HG03064 (cell line): ENCODE measurements around the gene TNK2.
A peak's percentile ranks its signal among the peaks of the same experiment; 100 is the strongest.

Experiments used
- ATAC-seq: cut with Tn5 transposase; IDR thresholded peaks from one replicate; pipeline ENCODE4 v1.9.1; 2021; ENCODE audit warnings: low read depth; ENCODE audit not compliant: unreplicated experiment

TNK2 gene

DNA sequence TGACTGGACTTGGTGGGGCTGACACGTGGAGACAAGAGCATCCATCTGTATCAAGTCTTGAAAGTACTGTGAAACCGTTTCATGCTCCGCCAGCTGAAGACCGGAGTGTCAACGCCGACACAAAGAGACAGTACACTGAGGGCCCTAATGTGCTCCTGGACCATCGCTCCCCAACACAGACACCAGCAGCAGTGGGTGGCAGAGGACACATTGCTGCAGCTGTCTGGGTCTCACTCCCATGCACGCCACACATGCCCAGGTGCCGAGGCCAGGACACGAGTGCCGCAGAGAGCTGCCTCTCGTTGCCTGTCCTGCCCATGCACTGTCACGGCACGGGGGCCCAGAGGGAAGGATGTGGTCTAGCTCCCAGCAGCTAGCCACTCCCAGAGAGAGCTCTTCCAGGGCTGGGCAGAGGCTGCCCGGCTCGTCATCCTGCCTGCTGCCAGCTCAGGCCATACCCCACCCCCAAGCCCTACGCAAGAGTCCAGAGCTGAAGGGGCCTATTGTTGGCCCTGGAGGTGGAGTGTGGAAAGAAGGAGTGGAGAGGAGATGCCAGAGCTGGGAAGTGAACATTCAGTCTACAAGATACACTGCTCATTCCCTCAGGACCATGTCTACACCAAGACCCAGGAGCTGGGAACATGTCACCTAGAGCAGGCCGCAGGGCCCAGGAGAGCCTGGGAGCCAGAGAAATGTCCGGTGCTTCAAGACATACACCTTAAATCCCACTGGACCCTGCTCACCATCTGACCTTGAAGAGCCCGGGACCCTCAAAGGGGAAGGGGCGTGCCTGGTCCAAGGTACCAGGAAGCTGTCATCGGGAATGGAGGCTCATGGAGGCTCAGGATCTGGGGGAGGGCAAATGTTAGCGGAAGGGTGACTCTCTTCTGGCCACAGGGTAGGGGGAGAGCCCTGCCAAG lies 7.7 kb downstream of the TNK2 start:
- peak; percentile 43 for ATAC-seq

DNA sequence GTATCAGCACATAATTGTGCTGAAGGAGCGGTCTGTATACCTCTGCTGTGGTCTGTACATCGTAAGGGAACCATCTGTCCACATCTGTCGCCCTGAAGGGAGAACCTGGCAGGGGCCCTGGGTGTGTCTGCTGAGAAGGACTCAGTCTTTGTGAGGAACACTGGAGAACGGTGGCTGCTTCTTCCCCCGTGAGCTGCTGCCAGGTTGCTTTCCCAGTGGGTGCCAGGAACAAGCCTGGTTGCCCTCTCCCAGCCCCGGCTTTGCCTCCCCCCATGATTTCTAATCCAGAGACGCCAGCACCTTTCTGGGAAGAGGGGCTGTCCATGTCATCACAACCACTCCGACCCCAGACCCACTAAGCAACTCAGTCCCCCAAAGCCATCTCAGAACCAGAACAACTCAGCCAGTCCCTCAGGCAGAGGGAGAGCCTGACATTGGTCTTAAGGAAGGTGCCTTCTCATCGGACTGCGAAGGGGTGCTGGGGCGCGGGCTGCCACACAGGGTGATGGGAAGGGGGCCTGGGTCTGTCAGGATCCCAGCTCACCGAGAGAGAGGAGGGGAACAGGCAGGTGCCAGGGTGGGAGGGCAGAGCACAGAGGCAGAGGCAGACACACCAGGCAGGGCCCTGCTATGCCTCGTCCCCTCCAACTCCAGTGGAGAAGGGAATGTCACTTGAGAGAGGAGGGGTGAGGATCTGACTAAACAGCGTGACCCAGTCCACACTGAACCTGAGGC lies 8.5 kb downstream of the TNK2 start:
- ATAC-seq, result no peak

DNA sequence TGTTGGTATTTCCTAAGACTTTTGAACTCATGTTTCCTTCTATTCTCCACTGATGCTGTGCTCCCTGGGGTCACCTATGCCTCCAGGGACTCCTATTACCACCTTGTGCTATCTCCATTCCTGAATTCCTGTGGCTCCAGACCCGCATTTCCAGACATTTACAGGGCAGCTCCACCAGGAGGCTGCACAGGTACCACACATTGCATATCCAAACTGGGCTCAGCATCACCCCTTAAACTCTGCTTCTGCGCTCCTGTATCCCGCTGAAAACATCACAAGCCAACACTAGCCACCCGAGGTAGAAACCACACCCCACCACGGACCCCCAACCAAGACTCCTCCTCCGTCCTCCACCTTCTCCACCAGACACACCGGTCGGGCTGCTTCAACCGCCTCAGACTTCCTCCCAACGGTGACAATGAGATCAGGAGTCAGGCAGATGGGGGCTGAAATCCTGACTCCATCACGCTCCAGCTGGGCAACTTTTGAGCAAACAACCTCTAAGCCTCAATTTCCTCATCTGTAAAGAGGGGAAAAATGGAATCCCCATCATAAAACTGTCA lies 10.4 kb downstream of the TNK2 start:
- no peak for ATAC-seq

DNA sequence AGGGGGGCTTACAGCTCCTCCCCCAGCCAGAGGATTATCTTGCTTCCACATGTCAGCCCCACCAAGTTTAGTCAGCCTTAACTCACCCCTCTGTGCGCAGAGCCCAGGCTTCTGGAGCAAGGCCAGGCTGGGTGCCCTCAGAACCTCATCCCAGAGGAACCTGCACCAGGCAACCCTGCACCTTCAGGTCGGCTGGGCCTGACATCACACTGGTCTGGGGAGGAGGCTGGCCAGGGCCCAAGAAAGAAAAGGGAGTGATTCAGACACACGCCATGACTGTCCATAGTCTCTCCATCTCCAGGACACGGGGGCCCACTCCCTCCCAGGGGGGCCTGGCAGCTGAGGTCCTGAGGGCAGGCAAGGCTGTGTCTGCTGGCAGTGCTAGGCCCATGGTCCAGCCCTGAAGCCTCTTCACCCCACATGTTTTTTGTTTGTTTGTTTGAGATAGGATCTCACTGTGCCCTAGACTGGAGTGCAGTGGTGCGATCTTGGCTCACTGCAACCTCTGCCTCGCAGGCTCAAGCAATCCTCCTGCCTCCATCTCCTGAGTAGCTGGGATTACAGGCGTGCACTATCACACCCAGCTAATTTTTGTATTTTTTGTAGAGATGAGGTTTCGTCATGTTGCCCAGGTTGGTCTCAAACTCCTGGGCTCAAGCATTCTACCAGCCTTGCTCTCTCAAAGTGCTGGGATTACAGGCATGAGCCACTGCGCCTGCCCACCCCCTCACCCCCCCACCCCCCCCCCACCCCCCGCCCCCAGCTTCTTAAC lies 11.1 kb downstream of the TNK2 start:
- ATAC-seq, result no peak

DNA sequence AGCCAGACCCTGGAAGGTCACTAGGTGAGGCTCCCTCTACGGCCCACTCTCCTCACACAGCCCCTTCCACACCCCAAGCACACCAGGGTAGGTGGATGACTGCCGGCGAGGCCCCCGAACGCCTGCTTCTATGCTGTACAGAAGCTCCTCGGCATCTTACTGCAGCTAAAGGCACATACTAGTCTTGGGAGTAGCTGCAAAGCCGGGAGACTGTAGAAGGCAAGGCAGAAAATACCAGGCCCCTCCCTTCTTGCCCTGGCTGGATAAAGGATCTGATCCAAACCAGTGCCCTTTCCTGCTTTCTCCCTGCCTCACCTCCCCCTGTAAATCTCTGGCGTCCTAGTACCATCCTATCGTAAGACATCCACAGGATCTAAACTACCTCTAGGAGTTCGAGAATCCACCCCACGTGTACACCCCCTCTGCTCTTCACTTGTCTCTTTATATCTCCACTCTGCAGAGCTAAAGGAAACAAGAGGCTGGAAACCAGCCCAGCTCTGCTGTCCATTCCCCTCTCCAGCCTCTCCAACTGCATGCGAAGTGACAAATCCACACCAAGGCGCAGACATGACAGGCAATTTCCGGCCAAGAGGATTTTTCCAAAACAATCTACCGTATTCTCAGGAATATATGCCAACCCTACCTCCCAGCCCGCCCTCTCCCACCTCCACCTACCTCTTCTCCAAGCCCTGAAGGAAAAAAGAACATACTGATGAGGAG lies 11.8 kb downstream of the TNK2 start:
- no peak for ATAC-seq

DNA sequence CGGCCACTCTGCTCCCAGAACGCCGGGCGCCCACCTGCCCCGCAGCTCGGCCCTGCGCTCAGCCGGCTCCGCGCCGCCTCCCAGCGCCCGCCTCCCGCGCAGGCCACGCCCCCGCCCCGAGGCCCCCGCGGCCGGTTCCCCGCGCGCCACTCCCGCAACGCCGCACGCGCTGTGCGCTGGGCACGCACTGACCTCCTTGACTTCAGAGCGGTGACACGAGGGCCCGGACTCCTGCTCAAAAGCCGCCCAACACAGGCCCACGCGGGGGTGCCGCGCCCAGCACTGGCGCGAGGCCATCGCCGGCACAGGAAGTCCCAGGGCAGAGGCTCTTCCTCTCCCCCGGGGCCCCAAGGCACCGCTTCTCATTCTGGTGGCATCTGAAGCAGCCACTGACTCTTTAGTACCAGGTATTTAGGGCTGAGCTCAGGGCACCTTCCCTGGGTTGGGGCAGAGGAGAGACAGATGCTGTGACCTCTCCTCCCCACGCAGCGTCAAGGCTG lies 12.4 kb downstream of the TNK2 start:
- ATAC-seq, result peak; percentile 42

DNA sequence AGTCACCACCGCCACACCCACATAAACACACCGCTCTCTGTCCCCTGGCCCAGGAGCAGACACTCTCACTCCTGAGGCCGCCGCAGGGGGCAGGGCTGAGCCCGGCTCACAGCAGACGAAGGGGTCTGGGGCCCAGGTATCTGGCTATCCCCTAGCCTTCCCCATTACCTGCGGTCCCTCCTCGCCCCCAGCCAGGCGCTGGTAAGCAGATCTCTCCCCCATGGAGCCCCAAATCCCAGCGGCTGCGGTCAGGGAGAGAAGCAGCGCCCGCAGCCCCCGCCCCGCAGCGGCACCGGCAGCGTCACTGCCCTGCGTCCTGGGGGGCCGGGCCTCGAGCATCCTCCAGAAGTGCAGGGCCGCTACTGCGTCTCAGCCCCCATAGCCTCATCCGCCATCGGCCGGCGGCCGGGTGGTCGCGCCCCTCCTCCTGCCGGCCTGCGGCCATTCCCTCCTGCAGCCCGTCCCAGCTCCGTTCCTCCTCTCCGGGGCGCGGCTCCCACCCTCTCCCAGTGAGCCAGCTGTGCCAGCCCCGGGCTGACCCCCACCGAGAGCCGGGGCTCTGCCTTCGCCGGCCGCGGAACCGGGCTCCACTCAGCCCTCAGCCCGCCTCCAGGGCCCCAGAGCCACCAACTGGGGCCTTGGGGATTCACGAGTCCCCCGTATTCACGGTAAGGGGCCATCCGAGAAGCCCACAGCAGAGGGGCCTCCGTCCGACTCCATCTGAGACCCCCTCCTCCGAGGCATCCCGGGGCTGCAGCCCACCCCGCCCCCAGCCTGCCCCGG lies 13.1 kb downstream of the TNK2 start:
- ATAC-seq, result peak; percentile 19

DNA sequence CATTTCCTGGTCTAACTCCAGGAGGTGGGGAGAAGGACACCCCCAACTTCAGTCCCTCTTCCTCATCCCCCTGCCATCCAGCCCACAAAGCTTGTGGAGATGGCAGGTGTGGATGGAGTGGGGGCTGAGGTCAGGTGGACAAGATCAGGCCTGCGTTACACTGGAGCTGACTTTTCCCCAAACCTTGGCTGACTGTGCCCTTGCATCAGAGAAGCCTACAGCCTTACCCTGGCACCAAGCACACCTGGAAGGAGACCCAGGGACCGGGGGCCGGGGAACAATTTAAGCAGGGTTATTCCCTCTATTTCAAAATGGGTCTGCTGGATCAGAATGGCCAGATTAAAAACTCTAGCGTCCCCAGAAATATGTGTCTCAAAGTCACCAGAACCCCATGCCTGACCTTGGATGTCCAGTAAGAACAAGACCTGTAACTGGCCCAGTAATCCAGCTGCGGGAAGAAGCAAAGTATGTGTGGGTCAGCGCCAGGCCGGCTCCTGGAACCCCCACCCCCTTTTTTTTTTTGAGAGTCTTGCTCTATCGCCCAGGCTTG lies 14.4 kb downstream of the TNK2 start:
- ATAC-seq, result no peak

DNA sequence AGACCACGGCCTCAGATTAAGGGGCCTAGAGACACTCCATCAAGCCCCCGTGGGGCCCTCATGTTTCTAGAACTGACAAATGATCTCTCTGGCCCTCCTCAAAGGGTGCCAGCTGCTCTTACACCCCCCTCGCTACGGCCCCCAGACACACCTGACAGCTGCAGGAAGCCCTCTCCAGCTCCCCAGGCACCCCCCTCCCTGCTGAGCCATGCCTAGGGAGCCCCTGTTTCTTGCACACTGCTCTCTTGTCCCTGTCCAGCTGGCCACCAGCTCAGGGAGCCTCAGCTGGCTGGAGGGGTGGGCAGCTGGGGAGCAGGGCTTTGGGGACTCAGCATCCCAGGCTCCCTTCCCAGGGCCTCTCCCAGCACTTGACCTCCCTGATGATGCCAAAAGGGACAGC lies 14.8 kb downstream of the TNK2 start:
- no peak for ATAC-seq

DNA sequence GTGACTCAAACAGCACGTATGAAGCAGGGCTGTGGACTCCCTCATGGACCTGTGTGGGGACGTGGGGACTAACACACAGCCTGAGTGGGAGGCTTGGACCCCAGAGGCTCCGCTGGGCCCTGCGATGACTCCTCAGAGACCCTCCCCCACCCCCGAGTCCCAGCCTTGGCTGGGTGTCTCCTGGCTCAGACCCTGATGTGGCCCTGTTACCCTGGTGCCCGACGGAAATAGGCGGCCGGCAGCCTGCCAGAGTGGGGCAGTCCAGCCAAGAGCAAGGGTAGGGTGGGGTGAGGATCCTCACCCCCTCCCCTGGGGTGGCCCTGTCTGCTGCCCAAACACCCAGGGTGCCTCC lies 15.3 kb downstream of the TNK2 start:
- ATAC-seq, result no peak

DNA sequence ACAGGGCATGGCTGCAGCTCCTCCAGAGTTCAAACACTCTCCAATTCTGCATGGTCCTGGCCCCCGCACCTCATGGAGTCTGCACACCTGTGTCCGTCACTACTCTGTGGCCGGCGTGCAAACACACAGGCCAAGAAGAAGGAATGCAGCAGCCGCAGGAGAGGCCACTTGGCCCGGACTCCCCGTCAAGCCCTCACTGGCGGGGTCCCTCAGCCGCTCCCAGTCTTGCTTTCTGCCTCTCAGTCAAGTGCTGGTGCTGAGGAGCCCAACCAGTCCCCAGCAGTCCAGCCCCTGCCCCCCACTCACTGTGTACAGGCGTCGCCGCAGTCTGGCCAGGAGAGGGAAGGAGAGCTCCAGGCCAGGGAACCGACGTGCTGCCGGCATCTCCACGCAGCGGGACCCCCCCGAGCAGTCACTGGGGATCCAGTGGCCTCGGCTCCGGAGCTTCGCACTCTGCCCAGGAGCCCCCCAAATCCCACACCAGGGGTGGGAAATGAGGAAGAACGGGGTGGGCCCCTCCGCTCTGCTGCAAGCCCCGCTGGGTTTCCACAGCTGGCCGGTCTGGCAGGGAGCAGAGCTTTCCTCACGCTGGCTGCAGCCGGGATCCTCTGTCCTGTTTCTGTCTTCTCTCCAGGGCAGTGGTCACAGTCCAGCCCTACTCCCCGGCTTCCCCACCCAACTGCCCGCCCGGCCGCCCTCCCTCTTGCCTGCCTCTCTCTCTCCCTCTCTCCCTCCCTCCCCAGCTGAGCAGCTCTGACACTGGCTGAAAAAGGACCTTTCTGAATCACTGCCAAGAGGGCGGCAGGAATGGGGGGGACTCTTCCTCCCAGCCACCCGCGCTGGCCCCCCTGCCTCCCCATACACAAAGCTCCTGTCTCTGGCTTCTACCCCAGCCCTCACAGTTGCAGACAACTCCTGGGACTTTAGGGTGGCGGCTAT lies 16.0 kb downstream of the TNK2 start:
- no peak for ATAC-seq

DNA sequence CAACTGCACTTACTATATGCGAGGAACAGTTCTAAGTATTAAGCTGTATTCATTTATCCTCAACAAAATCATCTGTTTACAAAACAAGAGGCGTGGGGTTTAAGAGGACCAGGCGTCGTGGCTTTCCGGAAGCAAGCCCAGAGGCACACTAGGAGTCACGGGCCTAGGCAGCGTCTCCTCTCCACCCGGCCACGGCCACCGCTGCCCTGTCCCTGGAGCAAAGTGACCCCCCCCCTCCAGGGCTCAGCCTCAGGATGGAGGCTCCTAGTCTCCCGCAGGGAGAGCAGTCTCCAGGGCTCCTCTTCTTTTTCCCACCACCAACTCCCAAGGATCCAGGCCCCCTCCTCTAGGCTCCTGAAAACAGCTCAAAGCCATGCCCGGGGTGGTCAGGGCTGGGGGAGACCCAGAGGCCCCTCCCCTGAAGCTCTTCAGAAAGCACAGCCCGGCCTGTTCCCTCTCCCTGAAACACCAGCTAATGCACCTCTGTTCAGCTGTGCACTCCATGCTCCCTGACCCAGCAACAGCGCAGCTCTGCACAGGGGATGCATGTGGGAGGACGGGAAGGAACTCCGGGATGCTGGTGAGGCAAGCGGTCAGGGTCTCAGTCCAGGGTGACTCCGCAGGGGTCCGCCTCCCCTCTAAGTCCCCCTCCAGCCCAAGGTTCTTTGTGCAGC lies 16.8 kb downstream of the TNK2 start:
- no peak for ATAC-seq

DNA sequence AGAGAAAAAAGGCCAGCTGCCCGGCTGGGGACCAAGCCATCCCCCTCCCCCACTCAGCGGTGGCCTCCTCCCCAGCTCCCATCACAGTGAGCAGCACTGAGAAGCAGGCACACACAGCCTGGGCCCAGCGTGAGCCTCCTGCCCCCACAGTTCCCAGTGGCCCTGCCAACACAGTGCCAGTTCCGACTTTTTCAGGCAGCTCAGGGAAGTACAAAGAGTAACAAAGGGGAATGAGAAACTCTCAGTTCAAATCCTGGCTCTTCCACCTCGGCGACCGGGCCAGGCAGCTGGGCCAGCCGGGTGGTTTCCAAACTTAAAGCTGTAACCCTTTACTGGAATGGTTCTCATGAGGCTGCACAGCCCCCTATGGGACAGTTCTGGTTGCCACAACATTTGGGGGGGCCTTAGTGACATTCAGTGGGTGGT lies 18.5 kb downstream of the TNK2 start:
- no peak for ATAC-seq

DNA sequence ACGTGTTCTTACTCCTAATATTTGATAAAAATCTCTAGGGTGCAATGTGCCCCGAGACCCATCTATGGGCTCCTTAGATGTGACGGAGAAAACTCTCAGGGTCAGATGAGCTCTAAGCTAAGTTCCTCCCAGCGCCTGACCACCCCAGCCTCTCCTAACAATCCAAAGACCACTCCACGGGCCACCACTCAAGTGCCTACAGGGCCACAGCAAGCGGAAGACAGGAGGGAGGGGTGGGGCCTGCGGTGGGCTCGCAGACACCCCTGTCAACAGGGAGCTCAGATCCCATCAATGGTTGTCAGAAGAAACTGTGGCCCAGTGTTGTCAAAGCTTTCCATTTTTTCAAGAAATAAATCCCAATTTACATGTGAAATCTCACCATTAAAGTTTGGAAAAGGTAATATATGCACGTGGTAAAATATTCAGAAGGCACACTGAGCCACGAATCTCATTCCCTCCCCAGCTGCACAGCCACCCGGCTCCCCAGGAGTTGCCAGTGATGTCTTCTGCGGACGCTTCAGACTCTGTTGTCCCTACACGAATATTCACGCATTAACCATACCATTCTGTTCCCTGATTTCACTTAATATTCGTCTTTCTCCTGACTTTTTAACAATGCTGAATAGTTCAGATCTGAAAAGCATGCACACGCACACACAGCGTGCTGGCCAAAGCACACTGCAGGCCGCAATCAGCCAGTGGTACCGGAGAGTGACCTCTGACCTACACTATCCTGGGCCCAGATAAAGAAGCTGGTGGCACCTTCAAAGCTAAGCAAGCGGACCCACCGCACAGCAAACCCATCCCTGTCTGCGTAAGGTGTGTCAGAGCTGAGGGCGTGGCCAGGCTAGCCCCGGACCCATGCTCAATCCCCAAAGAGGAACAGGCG lies 19.1 kb downstream of the TNK2 start:
- no peak for ATAC-seq

DNA sequence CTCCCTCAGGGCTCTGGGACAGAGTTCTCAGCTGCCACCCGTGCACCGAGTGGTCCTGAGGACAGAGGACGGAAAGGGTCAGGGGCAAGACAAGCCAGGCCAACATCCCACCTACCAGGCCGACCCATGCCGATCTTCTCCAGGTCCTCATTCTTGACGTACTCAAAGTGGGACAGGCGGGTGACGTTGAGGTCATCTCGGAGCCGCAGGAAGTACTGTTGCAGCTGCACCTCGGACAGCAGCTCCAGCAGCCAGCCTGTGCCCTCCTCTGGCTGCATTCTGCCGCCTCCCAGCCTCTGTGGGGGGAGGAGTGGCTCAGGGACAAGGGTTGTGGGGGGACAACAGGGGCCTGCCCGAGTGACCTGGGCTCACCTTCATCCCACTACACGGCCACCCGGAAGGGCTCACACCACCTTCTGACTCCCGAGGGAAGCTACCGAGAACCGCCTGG lies 20.0 kb downstream of the TNK2 start:
- no peak for ATAC-seq

DNA sequence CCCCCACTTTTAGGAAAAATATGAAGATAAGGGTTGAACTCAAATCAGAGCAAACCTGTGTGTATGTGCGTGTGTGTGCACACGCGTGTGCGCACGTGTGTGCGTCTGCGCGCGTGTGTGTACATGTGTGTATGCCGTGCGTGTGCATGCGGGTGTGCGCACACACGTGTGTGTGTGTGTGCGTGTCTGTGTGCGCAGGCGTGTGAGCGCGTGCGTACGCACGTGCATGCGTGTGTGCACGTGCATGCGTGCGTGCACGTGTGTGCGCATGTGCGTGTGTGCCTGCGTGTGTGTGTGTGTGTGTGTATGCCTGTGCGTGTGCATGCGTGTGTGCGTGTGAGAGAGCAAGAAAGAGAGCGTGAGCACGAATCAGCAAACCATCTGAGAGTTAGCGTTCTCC lies 20.7 kb downstream of the TNK2 start:
- no peak for ATAC-seq
